ENCODE data around the gene TACR2.

TACR2 gene

GRCh38 chr10:69418052-69418752 is 1.5 kb upstream of the TACR2 start:
- DNase-seq = no peak

GRCh38 chr10:69417542-69417941 is 824 bp upstream of the TACR2 start:
- DNase-seq = no peak

- DNase-seq = no peak
These were observed 767 bp downstream of the TACR2 start for GRCh38 chr10:69415951-69416350.

DNA sequence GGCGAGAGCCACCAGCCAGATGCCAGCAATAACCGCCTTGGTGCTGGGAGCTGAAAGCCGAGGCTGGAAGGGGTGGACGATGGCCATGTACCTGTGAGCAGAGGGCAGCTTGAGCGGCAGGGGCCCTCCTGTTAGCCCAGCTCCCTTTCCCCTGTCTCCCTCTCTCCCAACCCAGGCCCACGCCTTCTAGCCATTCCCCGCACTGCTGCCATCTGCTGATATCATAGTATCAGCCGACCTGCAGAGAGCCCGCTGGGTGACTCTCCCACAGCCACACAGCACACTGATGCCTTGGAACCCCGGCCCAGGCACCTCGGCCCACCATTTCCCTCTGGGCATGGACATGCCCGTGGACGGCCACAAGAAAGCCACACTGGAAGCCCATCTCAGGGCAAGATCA is 1.7 kb downstream of the TACR2 start:
- DNase-seq = no peak

GRCh38 chr10:69414036-69415018 is 2.4 kb downstream of the TACR2 start:
- no peak for DNase-seq

GRCh38 chr10:69413221-69413865 is 3.4 kb downstream of the TACR2 start:
- DNase-seq = peak in 10 of 14 donors; percentile 9 to 99 (median 31)

DNA sequence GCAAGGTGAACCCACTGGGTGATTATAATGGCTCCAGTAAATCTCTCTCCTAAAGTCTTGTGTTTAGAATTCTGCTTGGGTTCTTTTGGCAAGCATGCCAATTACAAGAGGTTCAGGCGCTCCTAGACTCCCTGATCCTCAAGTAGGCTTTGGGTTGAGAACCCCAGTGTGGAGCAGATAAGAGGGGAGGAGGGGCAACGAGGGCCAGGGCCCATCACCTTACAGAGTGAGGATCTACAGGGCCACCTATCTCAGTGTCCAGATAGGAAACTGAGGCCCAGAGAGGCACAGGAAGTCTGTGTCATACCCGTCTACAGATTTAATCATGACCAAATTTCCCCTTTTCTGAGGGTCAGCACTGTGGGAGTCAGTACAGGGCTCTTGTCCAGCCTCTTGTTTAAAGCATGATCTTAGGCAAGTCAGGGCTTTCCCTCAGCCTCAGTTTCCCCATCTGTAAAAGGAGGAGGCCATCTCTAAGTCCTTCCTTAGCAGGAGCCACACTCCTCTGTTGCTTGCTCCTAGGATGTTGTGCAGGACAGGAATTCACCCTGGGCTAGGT is 4.4 kb downstream of the TACR2 start:
- no peak for DNase-seq

GRCh38 chr10:69411476-69411875 is 5.2 kb downstream of the TACR2 start:
- DNase-seq = no peak

GRCh38 chr10:69410487-69410886 is 6.2 kb downstream of the TACR2 start:
- DNase-seq = no peak

- DNase-seq = peak in 1 of 14 donors; percentile 12
These were observed 6.8 kb downstream of the TACR2 start for GRCh38 chr10:69409968-69410367.

DNA sequence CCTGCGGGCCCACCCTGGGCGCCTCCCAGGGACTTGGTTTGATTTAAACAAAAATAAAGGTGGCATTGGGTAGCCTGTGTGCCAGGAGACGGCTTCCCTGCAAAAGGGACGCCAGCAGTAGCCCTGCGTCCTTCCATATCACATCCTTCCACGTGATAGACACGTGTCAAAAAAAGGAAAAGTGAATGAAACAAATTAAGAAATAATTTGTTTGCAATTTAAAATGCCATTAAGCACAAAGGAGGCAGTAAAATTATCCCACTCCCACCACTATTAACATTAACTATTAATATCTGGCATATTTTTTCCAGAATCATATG is 7.6 kb downstream of the TACR2 start:
- DNase-seq = no peak

DNA sequence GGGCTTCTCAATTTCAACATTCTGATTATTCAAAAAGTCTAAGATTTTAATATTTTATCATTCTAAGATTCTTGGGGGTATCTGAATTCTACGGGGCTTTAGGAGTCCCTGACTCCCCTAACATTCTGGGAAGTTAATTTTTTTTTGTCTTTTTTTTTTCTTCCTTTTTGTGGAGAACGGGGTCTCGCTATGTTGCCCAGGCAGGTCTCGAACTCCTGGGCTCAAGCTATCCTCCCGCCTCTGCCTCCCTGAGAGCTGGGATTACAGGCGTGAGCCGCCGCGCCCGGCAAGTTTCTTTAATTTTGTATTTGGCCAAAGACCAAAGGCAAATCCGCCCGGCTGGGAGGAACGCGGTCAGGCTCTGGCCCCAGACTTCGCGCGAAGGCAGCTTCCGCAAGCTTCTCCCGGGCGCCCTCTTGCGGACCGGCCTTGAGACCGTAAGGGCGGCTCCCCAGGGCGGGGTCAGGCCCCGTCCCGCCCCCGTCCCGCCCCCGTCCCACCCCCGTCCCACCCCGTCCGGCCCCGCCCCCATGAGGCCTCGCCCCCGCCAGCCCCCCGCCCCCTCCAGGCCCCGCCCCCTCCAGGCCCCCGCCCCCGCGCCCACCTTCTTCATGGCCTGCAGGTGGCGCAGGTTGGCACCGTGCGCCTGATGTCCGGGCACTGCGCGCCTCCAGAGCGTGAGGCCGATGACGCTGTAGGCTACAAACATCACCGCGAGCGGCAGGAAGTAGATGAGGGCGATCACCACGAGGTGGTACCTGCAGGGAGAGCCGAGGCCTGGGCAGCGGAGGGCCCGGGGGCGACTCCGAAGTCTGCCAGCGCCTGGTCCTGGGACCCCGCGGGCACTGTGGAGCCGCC is 8.2 kb downstream of the TACR2 start:
- DNase-seq = peak; percentile 17 to 94 (median 80)

- no peak for DNase-seq
These were observed 9.0 kb downstream of the TACR2 start for GRCh38 chr10:69407621-69408301.

GRCh38 chr10:69406816-69407580 is 9.7 kb downstream of the TACR2 start:
- DNase-seq = no peak

DNA sequence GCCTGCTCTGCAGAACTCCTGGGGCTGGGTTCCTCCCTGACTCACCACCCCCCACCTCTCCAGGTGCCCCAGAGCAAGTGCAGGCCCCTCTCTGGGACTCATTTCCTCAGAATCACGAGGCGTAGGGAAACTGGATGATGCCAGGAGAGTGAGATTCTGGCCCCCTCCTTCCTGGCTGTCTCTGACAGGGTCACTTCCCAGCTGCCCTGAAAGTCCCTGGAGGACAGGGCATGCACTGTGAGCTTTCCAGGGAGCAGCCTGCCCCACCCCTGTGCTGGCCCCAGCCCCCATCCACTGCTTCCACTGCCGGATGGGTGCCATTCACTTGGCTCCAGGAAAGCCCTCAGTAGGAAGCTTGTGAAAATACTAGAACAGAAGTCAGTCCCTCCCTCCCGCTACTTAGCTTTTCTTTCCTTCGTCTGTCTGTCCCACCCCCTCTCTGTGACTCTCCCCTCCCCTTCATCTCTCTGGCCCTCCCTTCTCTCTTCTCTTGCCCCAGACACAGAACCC is 10.4 kb downstream of the TACR2 start:
- peak in 2 of 14 donors; percentile 18 to 60 for DNase-seq

GRCh38 chr10:69405221-69405620 is 11.5 kb downstream of the TACR2 start:
- DNase-seq = no peak

GRCh38 chr10:69404786-69405185 is 11.9 kb downstream of the TACR2 start:
- no peak for DNase-seq

DNA sequence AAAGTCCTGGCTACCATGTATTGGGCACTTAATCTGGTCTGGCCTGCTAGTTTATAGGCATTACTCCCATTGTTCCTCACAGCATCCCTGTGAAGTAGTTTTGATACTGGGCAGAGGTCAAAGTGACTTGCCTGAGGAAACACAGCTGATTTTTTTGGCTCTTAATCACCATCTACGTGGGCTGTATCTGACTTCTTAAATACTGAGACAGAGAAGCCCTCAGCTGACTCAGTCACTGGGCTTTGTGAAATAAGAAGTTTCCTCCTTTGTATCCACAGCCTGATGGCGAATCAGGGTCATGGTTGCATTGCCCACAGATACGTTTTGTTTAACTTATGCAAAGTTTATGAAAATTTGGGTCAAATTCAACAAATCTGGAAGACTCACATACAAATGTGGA is 13.2 kb downstream of the TACR2 start:
- no peak for DNase-seq

DNA sequence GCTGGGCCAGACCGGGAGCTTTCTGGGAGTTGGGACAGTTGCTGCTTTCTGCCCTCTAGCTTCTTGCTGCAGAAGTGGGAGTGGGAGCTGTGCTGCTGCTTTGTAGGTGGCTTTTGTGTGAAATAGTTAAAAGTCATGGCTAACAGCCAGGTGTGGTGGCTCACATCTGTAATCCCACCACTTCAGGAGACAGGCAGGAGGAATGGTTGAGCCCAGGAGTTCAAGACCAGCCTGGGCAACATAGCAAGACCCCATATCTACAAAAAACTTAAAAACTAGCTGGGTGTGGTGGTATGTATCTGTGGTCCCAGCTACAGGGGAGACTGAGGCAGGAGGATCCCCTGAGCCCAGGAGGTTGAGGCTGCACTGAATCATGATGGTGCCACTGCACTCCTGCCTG is 13.7 kb downstream of the TACR2 start:
- no peak for DNase-seq

DNA sequence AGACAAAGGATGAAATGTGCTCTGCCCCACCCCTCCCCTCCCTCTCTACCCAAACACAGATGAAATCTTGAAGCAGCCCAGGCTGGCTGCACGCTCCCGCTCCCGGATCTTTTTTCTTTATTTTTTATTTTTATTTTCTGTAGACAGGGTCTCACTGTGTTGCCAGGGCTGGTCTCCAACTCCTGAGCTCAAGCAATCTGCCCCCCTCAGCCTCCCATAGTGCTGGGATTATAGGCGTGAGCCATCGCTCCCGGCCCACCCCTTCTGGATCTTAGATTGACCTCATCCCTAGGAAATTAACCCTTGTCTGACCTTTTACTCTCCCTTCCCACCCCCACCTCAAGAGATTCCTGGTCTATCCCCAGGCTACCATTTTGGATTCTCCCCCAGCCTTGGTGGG is 14.3 kb downstream of the TACR2 start:
- no peak for DNase-seq

Measured in C1 segment of cervical spinal cord (tissue), 14 donors.